HEK293 (cell line): ENCODE data around the gene TMEM184C.

Experiments
- GLIS1 ChIP-seq: fragments of 450-650 bp; formaldehyde crosslinking; IDR thresholded peaks from 2 replicates; pipeline ENCODE4 v1.5.1; 2016; ENCODE audit warnings: missing biosample characterization, missing genetic modification characterization
- SP3 ChIP-seq: fragments of 450-650 bp; formaldehyde crosslinking; IDR thresholded peaks from 2 replicates; pipeline ENCODE4 v1.5.1; 2016; ENCODE audit warnings: missing biosample characterization, missing genetic modification characterization
- ZNF140 ChIP-seq: fragments of 450-650 bp; formaldehyde crosslinking; IDR thresholded peaks from 2 replicates; pipeline ENCODE4 v1.5.1; 2016; ENCODE audit warnings: missing biosample characterization, missing genetic modification characterization
- TF ChIP-seq, protein P1 (sequence below): fragments of 450-650 bp; formaldehyde crosslinking; IDR thresholded peaks from 2 replicates; pipeline ENCODE4 v1.5.1; 2016; ENCODE audit warnings: missing biosample characterization, missing genetic modification characterization

- TF ChIP-seq SP3 (tag by site-specific recombination) = no peak
- TF ChIP-seq ZNF140 (tag by site-specific recombination) = no peak
- TF ChIP-seq, protein P1, sequence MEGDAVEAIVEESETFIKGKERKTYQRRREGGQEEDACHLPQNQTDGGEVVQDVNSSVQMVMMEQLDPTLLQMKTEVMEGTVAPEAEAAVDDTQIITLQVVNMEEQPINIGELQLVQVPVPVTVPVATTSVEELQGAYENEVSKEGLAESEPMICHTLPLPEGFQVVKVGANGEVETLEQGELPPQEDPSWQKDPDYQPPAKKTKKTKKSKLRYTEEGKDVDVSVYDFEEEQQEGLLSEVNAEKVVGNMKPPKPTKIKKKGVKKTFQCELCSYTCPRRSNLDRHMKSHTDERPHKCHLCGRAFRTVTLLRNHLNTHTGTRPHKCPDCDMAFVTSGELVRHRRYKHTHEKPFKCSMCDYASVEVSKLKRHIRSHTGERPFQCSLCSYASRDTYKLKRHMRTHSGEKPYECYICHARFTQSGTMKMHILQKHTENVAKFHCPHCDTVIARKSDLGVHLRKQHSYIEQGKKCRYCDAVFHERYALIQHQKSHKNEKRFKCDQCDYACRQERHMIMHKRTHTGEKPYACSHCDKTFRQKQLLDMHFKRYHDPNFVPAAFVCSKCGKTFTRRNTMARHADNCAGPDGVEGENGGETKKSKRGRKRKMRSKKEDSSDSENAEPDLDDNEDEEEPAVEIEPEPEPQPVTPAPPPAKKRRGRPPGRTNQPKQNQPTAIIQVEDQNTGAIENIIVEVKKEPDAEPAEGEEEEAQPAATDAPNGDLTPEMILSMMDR = no peak
- no peak for TF ChIP-seq GLIS1
Measured at GRCh38 chr4:147648656-147649055, 31.5 kb downstream of the TMEM184C start.
